Left ventricle myocardium inferior (tissue), 1 donor: ENCODE results near the gene STON1. TPM values are rescaled to one million over a fixed set of nuclear protein-coding genes. Genes with fewer than 3 reads are reported as not detected.

Experiments
- DNase-seq: peaks from one replicate; pipeline ENCODE4 v3.0.0-alpha.2; 2020
- H3K27ac ChIP-seq: fragments of 200-600 bp; replicated peaks from 2 replicates; pipeline ENCODE4 v1.8.0; 2021
- H3K27me3 ChIP-seq: fragments of 200-600 bp; 2 replicates; pipeline ENCODE4 v1.8.0; 2021; ENCODE audit warnings: low read depth
- H3K36me3 ChIP-seq: fragments of 200-600 bp; 2 replicates; pipeline ENCODE4 v1.8.0; 2021
- H3K4me1 ChIP-seq: fragments of 200-600 bp; 2 replicates; pipeline ENCODE4 v1.8.0; 2021
- H3K4me3 ChIP-seq: fragments of 200-600 bp; 2 replicates; pipeline ENCODE4 v1.8.0; 2021; ENCODE audit warnings: mild to moderate bottlenecking, moderate library complexity
- H3K9me3 ChIP-seq: fragments of 200-600 bp; replicated peaks from 2 replicates; pipeline ENCODE4 v1.8.0; 2021
- CTCF ChIP-seq: fragments of 200-600 bp; IDR thresholded peaks from 2 replicates; pipeline ENCODE4 v1.8.0; 2021; ENCODE audit warnings: antibody characterized with exemption, mild to moderate bottlenecking, borderline replicate concordance
- intact Hi-C: fragments of 100-400 bp; cut with micrococcal nuclease; formaldehyde crosslinking; loops from one replicate; pipeline ENCODE4 v1.11.0; 2022
- total RNA-seq: library from RNA; stranded (reverse); fragmentation: NEBNext Ultra II Directional; extraction: Animal tissue kit (Norgen Biotek cat#: 25700); gene quantifications from one replicate; pipeline ENCODE4 v1.2.1, GENCODE V29; 2021
- donor health status: DM: no; HTN: yes; CAD: no; lungs with severe emphysema.

The STON1 gene
- total RNA-seq, 1 donor from 2014 or later, result 6.9 TPM

GRCh38 chr2:48483916-48484315, 46.0 kb upstream of the STON1 start:
- intact Hi-C loops, result no loop called here
- Histone ChIP-seq H3K9me3 (no peaks in the 10 kb centered on the region), H3K27ac (no peak overlapping the region), H3K36me3 (peaks cover 52% of the 10 kb centered on the region), H3K27me3 (no peaks in the 10 kb centered on the region), H3K4me1 (peaks cover 16% of the 10 kb centered on the region), H3K4me3 (no peak overlapping the region)
- TF ChIP-seq CTCF, result no peak
- no peak for DNase-seq

- Histone ChIP-seq H3K9me3 (no peaks in the 10 kb centered on the region), H3K4me3 (no peak overlapping the region), H3K4me1 (no peaks in the 10 kb centered on the region), H3K27me3 (no peaks in the 10 kb centered on the region), H3K27ac (no peak overlapping the region), H3K36me3 (peaks cover 68% of the 10 kb centered on the region)
- DNase-seq, result no peak
- intact Hi-C loops, result no loop called here
- no peak for TF ChIP-seq CTCF
Measured at GRCh38 chr2:48488545-48488944, 41.4 kb upstream of the STON1 start.

GRCh38 chr2:48496849-48497248, 33.1 kb upstream of the STON1 start:
- Histone ChIP-seq H3K4me3 (no peak overlapping the region), H3K4me1 (no peaks in the 10 kb centered on the region), H3K27me3 (no peaks in the 10 kb centered on the region), H3K27ac (no peak overlapping the region), H3K36me3 (peaks cover 75% of the 10 kb centered on the region), H3K9me3 (no peaks in the 10 kb centered on the region)
- intact Hi-C loops, result no loop called here
- no peak for DNase-seq
- no peak for TF ChIP-seq CTCF

GRCh38 chr2:48504647-48505327, 25.2 kb upstream of the STON1 start:
- Histone ChIP-seq H3K4me3 (no peak overlapping the region), H3K27ac (no peak overlapping the region), H3K9me3 (no peaks in the 10 kb centered on the region), H3K27me3 (no peaks in the 10 kb centered on the region), H3K36me3 (peaks cover 27% of the 10 kb centered on the region), H3K4me1 (peaks cover 18% of the 10 kb centered on the region)
- TF ChIP-seq CTCF, result no peak
- intact Hi-C loops, result no loop called here
- no peak for DNase-seq

GRCh38 chr2:48507111-48507510, 22.8 kb upstream of the STON1 start:
- no peak overlapping the region for H3K4me3 ChIP-seq
- peaks cover 26% of the 10 kb centered on the region for H3K4me1 ChIP-seq
- no peaks in the 10 kb centered on the region for H3K9me3 ChIP-seq
- no peaks in the 10 kb centered on the region for H3K27me3 ChIP-seq
- no peak for DNase-seq
- intact Hi-C loops, result no loop called here
- TF ChIP-seq CTCF, result no peak
- peaks cover 33% of the 10 kb centered on the region for H3K36me3 ChIP-seq
- H3K27ac ChIP-seq, result no peak overlapping the region
